Measurements from ENCODE around the gene KIF21A.

KIF21A gene

DNA sequence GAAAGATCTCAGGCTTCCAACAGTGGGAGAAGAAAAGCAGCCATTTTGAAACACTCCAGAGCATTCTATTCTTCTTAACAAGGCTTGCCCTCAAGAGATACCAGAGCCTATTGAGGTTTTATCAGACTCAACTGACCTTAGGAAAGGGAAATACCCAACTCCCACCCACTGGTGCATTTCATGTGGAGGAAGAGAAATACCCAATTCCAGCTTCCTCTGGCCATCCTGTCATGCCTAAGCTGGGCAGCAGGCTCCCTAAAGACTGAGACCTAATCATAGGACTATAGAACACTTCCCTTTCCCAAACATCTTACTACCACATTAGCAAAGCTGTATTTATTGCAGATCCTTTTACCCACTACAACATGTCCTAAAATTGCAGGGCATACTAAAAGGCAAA lies 164.5 kb downstream of the KIF21A start:
- in situ Hi-C loops (cut with MboI; ENCODE audit: low sequenced_read_pairs) = no loop called here

GRCh38 chr12:39277416-39277815 lies 165.5 kb downstream of the KIF21A start:
- in situ Hi-C loops (cut with MboI; ENCODE audit: low sequenced_read_pairs) = no loop called here

DNA sequence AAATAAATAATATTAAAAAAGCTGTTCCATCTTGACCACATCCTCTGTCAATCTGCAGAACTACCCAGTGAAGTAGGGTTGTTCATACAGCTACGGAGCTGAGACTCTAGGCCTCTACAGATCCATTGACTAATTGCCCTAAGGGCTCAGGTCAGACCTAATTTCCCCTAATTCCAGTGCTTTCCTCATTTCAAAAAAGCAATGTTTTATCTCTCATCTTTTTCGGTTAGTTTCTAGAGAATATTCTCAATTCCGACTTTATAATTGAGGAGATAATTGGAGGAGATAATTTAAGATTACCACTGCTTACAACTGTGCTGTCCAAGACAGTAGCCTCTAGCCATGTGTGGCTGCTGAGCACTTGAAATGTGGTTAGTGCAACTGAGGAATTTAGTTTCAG lies 167.1 kb downstream of the KIF21A start:
- in situ Hi-C loops (cut with MboI; ENCODE audit: low sequenced_read_pairs) = no loop called here

DNA sequence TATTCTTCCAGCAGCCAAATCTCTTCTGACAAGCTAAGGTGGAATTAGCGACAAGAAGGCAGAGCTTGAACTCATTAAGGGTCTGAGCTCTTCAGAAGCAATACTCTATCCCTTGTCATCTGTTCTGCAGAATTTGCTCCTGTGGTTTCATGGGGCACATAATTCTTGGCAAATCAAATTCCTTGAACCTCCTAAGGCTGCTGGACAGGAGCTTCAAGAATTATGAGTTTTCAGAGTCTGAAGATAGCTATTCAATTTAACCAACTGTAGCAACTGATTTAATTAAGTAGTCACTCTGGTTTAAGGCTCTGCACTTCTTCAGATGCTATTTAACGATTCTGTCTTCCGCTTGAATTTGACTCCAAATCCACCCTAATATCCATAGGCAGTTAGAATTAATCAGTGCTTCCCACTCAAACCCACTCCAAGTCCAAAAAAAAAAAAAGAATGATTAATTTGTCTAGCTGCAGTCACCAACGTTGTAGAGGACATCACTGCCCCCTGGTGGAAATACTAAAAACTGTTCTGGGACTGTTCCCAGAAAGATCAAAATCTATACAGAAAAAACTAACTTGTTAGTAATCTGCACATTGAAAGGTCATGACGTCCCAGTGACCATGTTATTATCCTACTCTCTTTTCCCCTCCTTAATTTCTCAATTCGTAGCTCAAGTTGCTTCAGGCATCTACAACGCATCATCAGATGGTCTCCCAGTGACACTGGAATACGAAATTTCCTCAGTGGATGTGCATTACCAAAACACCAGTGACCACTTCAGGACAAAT lies 169.9 kb downstream of the KIF21A start:
- in situ Hi-C loops (cut with MboI; ENCODE audit: low sequenced_read_pairs) = no loop called here

GRCh38 chr12:39269492-39269891 lies 173.4 kb downstream of the KIF21A start:
- in situ Hi-C loops (cut with MboI; ENCODE audit: low sequenced_read_pairs) = no loop called here

DNA sequence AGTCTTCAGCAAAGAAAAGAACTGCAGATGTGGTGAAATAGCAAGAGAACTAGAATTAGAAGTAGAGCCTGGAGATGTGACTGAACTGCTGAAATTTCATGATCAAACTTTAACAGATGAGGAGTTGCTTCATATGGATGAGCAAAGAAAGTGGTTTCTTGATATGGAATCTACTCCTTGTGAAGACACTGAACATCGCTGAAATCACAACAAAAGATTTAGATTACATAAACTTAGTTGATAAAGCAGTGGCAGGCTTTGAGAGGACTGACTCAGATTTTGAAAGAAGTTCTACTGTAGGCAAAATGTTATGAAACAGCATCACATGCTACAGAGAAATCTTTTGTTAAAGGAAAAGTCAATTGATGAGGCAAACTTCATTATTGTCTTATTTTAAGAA lies 175.0 kb downstream of the KIF21A start:
- in situ Hi-C loops (cut with MboI; ENCODE audit: low sequenced_read_pairs) = no loop called here

DNA sequence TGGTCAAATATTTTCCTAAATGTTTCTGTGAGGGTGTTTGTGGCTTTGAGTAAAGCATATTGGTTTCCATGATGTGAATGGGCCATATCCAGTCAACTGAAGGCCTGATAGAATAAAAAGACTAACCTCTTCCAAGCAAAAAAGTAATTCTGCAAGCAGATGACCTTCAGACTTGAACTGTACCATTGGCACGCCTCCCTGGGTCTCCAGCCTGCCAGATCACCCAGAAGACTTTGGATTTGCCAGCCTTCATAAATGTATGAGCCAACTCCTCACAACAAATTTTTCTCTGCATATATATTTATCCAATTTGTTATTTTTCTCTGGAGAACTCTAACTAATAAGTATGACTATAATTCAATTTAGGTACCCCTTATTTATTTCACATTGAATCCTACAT lies 190.3 kb downstream of the KIF21A start:
- in situ Hi-C loops (cut with MboI; ENCODE audit: low sequenced_read_pairs) = no loop called here
